Caco-2 (cell line): Measurements from ENCODE around the gene TACR1. TPM values are rescaled to one million over a fixed set of nuclear protein-coding genes. Genes with fewer than 3 reads are reported as not detected.

Experiments used
- BruUV-seq: library from RNA; stranded (reverse); fragments of 400-500 nt; replicated peaks from 2 replicates; lab custom pipeline; 2021; lab: Mats Ljungman, UMichigan
- CTCF ChIA-PET: fragments of 300-600 bp; sonication (Branson Sonifier 250); formaldehyde crosslinking; loops from one replicate; lab custom pipeline; 2022; ENCODE audit warnings: antibody characterized with exemption; lab: Charles Lee
- POLR2A ChIA-PET: fragments of 300-600 bp; sonication (Branson Sonifier 250); formaldehyde crosslinking; loops from one replicate; lab custom pipeline; 2022; ENCODE audit warnings: antibody characterized with exemption; lab: Charles Lee
- DNase-seq, 2 experiments: peaks; one replicate each; pipeline versions ENCODE4 v3.0.0 to v3.0.0-alpha.2; 2020 to 2022
- H3K27me3 ChIP-seq: replicated peaks from 2 replicates; pipeline ENCODE4 v1.6.0; 2011; ENCODE audit warnings: low read length; ENCODE audit not compliant: control insufficient read depth, insufficient read depth
- H3K36me3 ChIP-seq: 2 replicates; pipeline ENCODE4 v1.5.1; 2011; ENCODE audit warnings: low read length; ENCODE audit not compliant: control insufficient read depth, insufficient read depth
- H3K4me1 ChIP-seq: fragments of 250-450 bp; sonication (Bioruptor Pico); 2 replicates; pipeline ENCODE4 v1.5.1; 2020; ENCODE audit warnings: mild to moderate bottlenecking
- H3K4me3 ChIP-seq: 2 replicates; pipeline ENCODE4 v1.5.1; 2011; ENCODE audit warnings: low read depth, mild to moderate bottlenecking, control low read depth, low read length
- H3K9me3 ChIP-seq: fragments of 250-450 bp; sonication (Bioruptor Pico); 2 replicates; pipeline ENCODE4 v1.5.1; 2020; ENCODE audit warnings: mild to moderate bottlenecking, moderate library complexity
- H3K27ac Mint-ChIP-seq: one replicate; pipeline ENCODE4 v1.8.0; 2022; ENCODE audit warnings: mixed read lengths; ENCODE audit not compliant: unreplicated experiment
- H3K27me3 Mint-ChIP-seq: one replicate; pipeline ENCODE4 v1.8.0; 2022; ENCODE audit warnings: mixed read lengths; ENCODE audit not compliant: insufficient read depth, unreplicated experiment
- H3K36me3 Mint-ChIP-seq: one replicate; pipeline ENCODE4 v1.8.0; 2022; ENCODE audit warnings: mild to moderate bottlenecking, mixed read lengths; ENCODE audit not compliant: insufficient read depth, unreplicated experiment
- H3K4me1 Mint-ChIP-seq: one replicate; pipeline ENCODE4 v1.8.0; 2022; ENCODE audit warnings: low read depth, mixed read lengths; ENCODE audit not compliant: unreplicated experiment
- H3K4me3 Mint-ChIP-seq: one replicate; pipeline ENCODE4 v1.8.0; 2022; ENCODE audit warnings: mild to moderate bottlenecking, moderate library complexity, mixed read lengths; ENCODE audit not compliant: unreplicated experiment
- H3K9me3 Mint-ChIP-seq: one replicate; pipeline ENCODE4 v1.8.0; 2022; ENCODE audit warnings: mixed read lengths; ENCODE audit not compliant: unreplicated experiment
- CTCF ChIP-seq, 2 experiments: fragments of 200-600 bp in 1 of 2; IDR thresholded peaks; 1 replicate in 1 of 2; 2 replicates in 1 of 2; pipeline versions ENCODE4 v1.5.1 to v1.8.0; 2011 to 2022; ENCODE audit warnings: antibody characterized with exemption in 1 of 2, control low read depth in 1 of 2, inconsistent platforms in 1 of 2, low read depth in 1 of 2, low read length in 1 of 2, mild to moderate bottlenecking in 1 of 2, moderate library complexity in 1 of 2; ENCODE audit not compliant: insufficient read depth in 1 of 2, severe bottlenecking in 1 of 2, unreplicated experiment in 1 of 2
- intact Hi-C: fragments of 100-400 bp; cut with micrococcal nuclease; formaldehyde crosslinking; loops from one replicate; pipeline ENCODE4 v1.10.0; 2022; ENCODE audit not compliant: unreplicated experiment
- total RNA-seq: library from RNA; stranded (reverse); gene quantifications from 2 replicates; pipeline ENCODE4 v1.2.3, GENCODE V29; 2022

The TACR1 gene
- total RNA-seq, 1 experiment from 2014 or later = 0.07 TPM

- no peaks in the 10 kb centered on the region for H3K36me3 Mint-ChIP-seq
- no TSS peak for BruUV-seq
- H3K36me3 ChIP-seq = no peaks in the 10 kb centered on the region
Observed at GRCh38 chr2:75079575-75079974, 119.7 kb downstream of the TACR1 start.

GRCh38 chr2:75077909-75078308 is 121.4 kb downstream of the TACR1 start:
- Histone ChIP-seq H3K4me1 (no peaks in the 10 kb centered on the region), H3K36me3 (no peaks in the 10 kb centered on the region), H3K27me3 (no peaks in the 10 kb centered on the region; the same call in 1 of the 2 replicates), H3K9me3 (no peaks in the 10 kb centered on the region), H3K4me3 (no peak overlapping the region)
- ChIA-PET POLR2A (interaction anchor here (0.6 kb wide), 1 partner anchor 46 kb away, joined by 20 read pairs; no protein-coding TSS in a partner anchor), CTCF (no interaction called here)
- Mint-ChIP-seq H3K36me3 (no peaks in the 10 kb centered on the region), H3K27me3 (no peaks in the 10 kb centered on the region), H3K27ac (no peak overlapping the region), H3K4me3 (no peak overlapping the region), H3K9me3 (no peaks in the 10 kb centered on the region), H3K4me1 (no peaks in the 10 kb centered on the region)
- TF ChIP-seq CTCF (IDR thresholded peaks at IDR 0.05; ENCODE audit: insufficient read depth in 1 of 2, low read depth in 1 of 2, low read length in 1 of 2, severe bottlenecking in 1 of 2, unreplicated experiment in 1 of 2) = no peak
- intact Hi-C loops = no loop called here
- no peak for DNase-seq
- BruUV-seq = no TSS peak

More at GRCh38 chr2:75079575-75079974, 119.7 kb downstream of the TACR1 start:
- H3K4me3 Mint-ChIP-seq = no peak overlapping the region
- DNase-seq = no peak
- Histone ChIP-seq H3K4me3 (no peak overlapping the region), H3K4me1 (no peaks in the 10 kb centered on the region), H3K27me3 (no peaks in the 10 kb centered on the region), H3K9me3 (no peaks in the 10 kb centered on the region)
- H3K4me1 Mint-ChIP-seq = no peaks in the 10 kb centered on the region
- H3K27me3 Mint-ChIP-seq = no peaks in the 10 kb centered on the region
- intact Hi-C loops = no loop called here
- no peak overlapping the region for H3K27ac Mint-ChIP-seq
- ChIA-PET CTCF (no interaction called here), POLR2A (no interaction called here)
- H3K9me3 Mint-ChIP-seq = no peaks in the 10 kb centered on the region
- no peak for TF ChIP-seq CTCF (IDR thresholded peaks at IDR 0.05; ENCODE audit: insufficient read depth in 1 of 2, low read depth in 1 of 2, low read length in 1 of 2, severe bottlenecking in 1 of 2, unreplicated experiment in 1 of 2)

- Histone ChIP-seq H3K36me3 (no peaks in the 10 kb centered on the region), H3K4me3 (no peak overlapping the region), H3K9me3 (no peaks in the 10 kb centered on the region), H3K27me3 (no peaks in the 10 kb centered on the region; the same call in 1 of the 2 replicates), H3K4me1 (no peaks in the 10 kb centered on the region)
- no peak for DNase-seq
- H3K4me1 Mint-ChIP-seq = no peaks in the 10 kb centered on the region
- H3K4me3 Mint-ChIP-seq = no peak overlapping the region
- CTCF ChIA-PET = no interaction called here
- H3K9me3 Mint-ChIP-seq = no peaks in the 10 kb centered on the region
- no TSS peak for BruUV-seq
- H3K36me3 Mint-ChIP-seq = no peaks in the 10 kb centered on the region
- intact Hi-C loops = no loop called here
- no peak for TF ChIP-seq CTCF (IDR thresholded peaks at IDR 0.05; ENCODE audit: insufficient read depth in 1 of 2, low read depth in 1 of 2, low read length in 1 of 2, severe bottlenecking in 1 of 2, unreplicated experiment in 1 of 2)
- POLR2A ChIA-PET = no interaction called here
- no peak overlapping the region for H3K27ac Mint-ChIP-seq
- no peaks in the 10 kb centered on the region for H3K27me3 Mint-ChIP-seq
Observed at GRCh38 chr2:75076088-75076487, 123.2 kb downstream of the TACR1 start.
